Ectodermal cell (in vitro differentiated cells): ENCODE results near the gene INTS2.

Source experiments
- H3K27ac ChIP-seq: 2 replicates; pipeline ENCODE4 v1.7.0; 2013; ENCODE audit warnings: mild to moderate bottlenecking, low read depth, low read length; ENCODE audit not compliant: insufficient read depth, poor library complexity, severe bottlenecking
- H3K27me3 ChIP-seq: 2 replicates; pipeline ENCODE4 v1.7.0; 2013; ENCODE audit warnings: mild to moderate bottlenecking, low read length; ENCODE audit not compliant: insufficient read depth, control insufficient read depth, poor library complexity, severe bottlenecking
- H3K36me3 ChIP-seq: one replicate; pipeline ENCODE4 v1.7.0; 2013; ENCODE audit warnings: low read length; ENCODE audit not compliant: control insufficient read depth, insufficient read depth
- H3K4me1 ChIP-seq: one replicate; pipeline ENCODE4 v1.7.0; 2013; ENCODE audit warnings: low read length; ENCODE audit not compliant: control insufficient read depth, insufficient read depth
- H3K4me3 ChIP-seq: 2 replicates; pipeline ENCODE4 v1.7.0; 2013; ENCODE audit warnings: low read depth, low read length, control low read depth; ENCODE audit not compliant: insufficient read depth
- H3K9me3 ChIP-seq: 2 replicates; pipeline ENCODE4 v1.7.0; 2013; ENCODE audit warnings: mild to moderate bottlenecking, low read length, moderate library complexity; ENCODE audit not compliant: control insufficient read depth
- WGBS, 2 experiments: methylation state at CpG; one replicate each; pipeline ENCODE4 v1.1.7; 2013; ENCODE audit warnings: missing lambda C conversion rate in 2 of 2; 5-methylcytosine and 5-hydroxymethylcytosine counted together

Gene INTS2

GRCh38 chr17:61852857-61853256 is 74.9 kb downstream of the INTS2 start:
- Histone ChIP-seq H3K4me1 (no peaks in the 10 kb centered on the region), H3K9me3 (no peaks in the 10 kb centered on the region), H3K4me3 (no peak overlapping the region), H3K27ac (no peak overlapping the region), H3K27me3 (no peaks in the 10 kb centered on the region), H3K36me3 (peaks cover 12% of the 10 kb centered on the region)
- WGBS, 2 experiments, result 100% methylated on average over 2 of the region's 2 CpGs

GRCh38 chr17:61849674-61850073 is 78.1 kb downstream of the INTS2 start:
- Histone ChIP-seq H3K27me3 (no peaks in the 10 kb centered on the region), H3K27ac (no peak overlapping the region), H3K36me3 (peaks cover 17% of the 10 kb centered on the region), H3K4me1 (no peaks in the 10 kb centered on the region), H3K9me3 (no peaks in the 10 kb centered on the region), H3K4me3 (no peak overlapping the region)

- peaks cover 21% of the 10 kb centered on the region for H3K36me3 ChIP-seq
- H3K27ac ChIP-seq, result no peak overlapping the region
- 89% methylated on average over 2 of the region's 2 CpGs; no CpG with 5 or more reads in 1 of the 2 experiments for WGBS, 2 experiments
- H3K4me1 ChIP-seq, result no peaks in the 10 kb centered on the region
- no peaks in the 10 kb centered on the region for H3K9me3 ChIP-seq
- no peak overlapping the region for H3K4me3 ChIP-seq
- H3K27me3 ChIP-seq, result no peaks in the 10 kb centered on the region
Measured at GRCh38 chr17:61848896-61849295, 78.9 kb downstream of the INTS2 start.

DNA sequence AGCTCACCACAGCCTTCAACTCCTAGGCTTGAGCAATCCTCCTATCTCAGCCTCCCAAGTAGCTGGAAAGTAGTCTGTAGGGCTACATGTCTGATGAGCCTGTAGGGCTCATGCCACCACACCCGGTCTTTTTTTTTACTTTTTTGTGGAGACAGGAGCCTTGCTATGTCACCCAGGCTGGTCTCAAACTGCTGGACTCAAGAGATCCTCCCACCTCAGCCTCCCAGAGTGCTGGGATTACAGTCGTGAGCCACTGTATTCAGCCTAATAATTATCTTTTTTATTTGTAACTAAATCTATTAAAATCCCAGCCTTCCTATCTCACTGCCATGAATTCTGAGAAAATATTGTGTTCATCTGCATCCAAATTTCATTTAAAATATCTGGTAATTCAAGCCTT is 79.5 kb downstream of the INTS2 start:
- Histone ChIP-seq H3K9me3 (no peaks in the 10 kb centered on the region), H3K27ac (no peak overlapping the region), H3K27me3 (no peaks in the 10 kb centered on the region), H3K4me1 (no peaks in the 10 kb centered on the region), H3K36me3 (peaks cover 21% of the 10 kb centered on the region), H3K4me3 (no peak overlapping the region)
- WGBS, 2 experiments, result 92 to 100% methylated on average over 1 to 2 of the region's 2 CpGs

DNA sequence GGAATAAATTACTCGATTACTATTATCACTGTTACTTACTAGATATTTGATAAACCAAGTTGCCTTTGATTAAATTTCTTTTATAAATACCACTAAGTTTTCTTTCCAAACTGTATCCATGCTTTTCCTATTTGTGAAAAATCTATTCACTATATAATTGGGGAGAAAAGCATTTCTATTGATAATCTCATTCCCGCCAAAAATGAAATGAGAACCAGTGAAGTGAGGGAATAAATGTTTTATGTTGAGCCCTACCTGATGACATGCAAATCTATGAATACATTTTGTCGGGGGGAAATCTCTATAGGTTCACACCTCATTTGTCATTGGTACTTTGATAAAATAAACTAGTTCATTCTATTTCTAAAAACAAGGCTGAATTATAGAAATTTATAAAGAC is 80.1 kb downstream of the INTS2 start:
- H3K36me3 ChIP-seq, result peaks cover 21% of the 10 kb centered on the region
- no peaks in the 10 kb centered on the region for H3K4me1 ChIP-seq
- no peaks in the 10 kb centered on the region for H3K9me3 ChIP-seq
- H3K27ac ChIP-seq, result no peak overlapping the region
- H3K27me3 ChIP-seq, result no peaks in the 10 kb centered on the region
- H3K4me3 ChIP-seq, result no peak overlapping the region
- 87 to 91% methylated on average over 1 to 2 of the region's 3 CpGs for WGBS, 2 experiments

DNA sequence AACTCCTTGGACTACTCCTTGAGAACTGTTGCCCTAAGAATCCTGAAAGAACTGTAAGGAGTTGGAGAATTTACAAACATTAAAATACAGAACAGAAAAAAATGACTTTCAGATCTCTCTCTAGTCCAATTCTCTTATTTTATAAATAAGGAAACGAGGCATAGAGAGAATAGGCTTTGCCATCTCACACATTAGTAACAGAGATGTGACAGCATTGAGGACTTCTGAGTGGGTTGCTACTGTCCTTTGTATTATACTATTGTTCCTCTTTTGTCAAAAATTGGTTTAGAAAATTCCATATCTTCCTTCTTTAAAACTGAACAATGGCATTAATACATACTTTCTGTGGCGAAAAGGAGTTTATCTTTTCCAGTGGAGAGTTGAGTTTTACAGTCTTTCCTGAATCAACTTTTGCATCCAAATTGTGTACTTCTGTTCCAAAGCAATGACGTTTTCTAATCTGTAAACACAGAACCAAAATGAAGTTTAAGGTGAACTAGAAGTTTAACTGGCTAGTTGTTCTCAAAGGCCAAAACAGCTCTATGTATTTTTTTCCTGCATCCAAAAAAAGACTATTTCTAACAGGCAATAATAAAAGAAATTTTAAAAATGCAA is 80.9 kb downstream of the INTS2 start:
- 94 to 99% methylated on average over 2 to 3 of the region's 3 CpGs for WGBS, 2 experiments
- H3K27me3 ChIP-seq, result no peaks in the 10 kb centered on the region
- H3K9me3 ChIP-seq, result no peaks in the 10 kb centered on the region
- H3K36me3 ChIP-seq, result peaks cover 21% of the 10 kb centered on the region
- H3K27ac ChIP-seq, result no peak overlapping the region
- H3K4me3 ChIP-seq, result no peak overlapping the region
- H3K4me1 ChIP-seq, result no peaks in the 10 kb centered on the region

DNA sequence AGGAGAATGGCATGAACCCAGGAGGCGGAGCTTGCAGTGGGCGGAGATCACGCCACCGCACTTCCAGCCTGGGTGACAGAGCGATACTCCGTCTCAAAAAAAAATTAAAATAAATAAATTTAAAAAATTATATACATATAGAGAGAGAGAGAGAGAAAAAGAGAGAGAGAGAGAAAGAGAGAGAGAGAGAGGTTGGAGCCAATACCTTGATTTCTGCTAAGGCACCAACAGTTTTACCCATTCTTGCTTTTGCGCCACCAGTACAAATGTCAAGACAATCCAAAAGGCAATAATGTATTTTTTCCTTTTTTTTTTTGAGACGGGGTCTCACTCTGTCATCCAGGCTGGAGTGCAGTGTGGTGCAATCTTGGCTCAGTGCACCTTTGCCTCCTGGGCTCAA is 81.7 kb downstream of the INTS2 start:
- no peaks in the 10 kb centered on the region for H3K9me3 ChIP-seq
- H3K27me3 ChIP-seq, result no peaks in the 10 kb centered on the region
- H3K36me3 ChIP-seq, result peaks cover 21% of the 10 kb centered on the region
- H3K4me1 ChIP-seq, result no peaks in the 10 kb centered on the region
- H3K4me3 ChIP-seq, result no peak overlapping the region
- whole genome bisulfite sequencing, 2 experiments, result 89 to 90% methylated on average over 6 of the region's 8 CpGs
- no peak overlapping the region for H3K27ac ChIP-seq

GRCh38 chr17:61843435-61843834 is 84.3 kb downstream of the INTS2 start:
- Histone ChIP-seq H3K27ac (no peak overlapping the region), H3K9me3 (no peaks in the 10 kb centered on the region), H3K27me3 (no peaks in the 10 kb centered on the region), H3K36me3 (peaks cover 16% of the 10 kb centered on the region), H3K4me1 (no peaks in the 10 kb centered on the region), H3K4me3 (no peak overlapping the region)
- 87 to 88% methylated on average over 1 of the region's 1 CpG for WGBS, 2 experiments

DNA sequence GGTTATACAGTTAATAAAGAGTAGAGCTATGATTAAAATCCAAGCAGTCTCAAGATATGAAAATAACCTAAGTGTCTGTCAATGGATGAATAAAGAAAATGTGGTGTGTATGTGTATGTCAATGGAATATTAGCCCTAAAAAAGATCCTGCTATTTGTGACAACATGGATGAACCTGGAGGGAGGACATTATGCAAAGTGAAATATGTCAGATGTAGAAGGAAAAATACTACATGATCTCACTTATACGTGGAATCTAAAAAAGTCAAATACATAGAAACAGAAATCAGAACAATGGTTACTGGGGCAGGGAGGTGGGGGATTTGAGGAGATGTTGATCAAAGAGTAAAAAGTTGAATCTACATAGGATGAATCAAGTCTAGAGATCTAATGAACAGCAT is 84.9 kb downstream of the INTS2 start:
- no peaks in the 10 kb centered on the region for H3K4me1 ChIP-seq
- H3K9me3 ChIP-seq, result no peaks in the 10 kb centered on the region
- H3K36me3 ChIP-seq, result peaks cover 16% of the 10 kb centered on the region
- H3K27me3 ChIP-seq, result no peaks in the 10 kb centered on the region
- 90% methylated on average over 1 of the region's 1 CpG; no CpG with 5 or more reads in 1 of the 2 experiments for WGBS, 2 experiments
- H3K4me3 ChIP-seq, result no peak overlapping the region
- H3K27ac ChIP-seq, result no peak overlapping the region

GRCh38 chr17:61839300-61839786 is 88.4 kb downstream of the INTS2 start:
- H3K4me1 ChIP-seq, result no peaks in the 10 kb centered on the region
- WGBS, 2 experiments, result 100% methylated on average over 1 of the region's 1 CpG

More at GRCh38 chr17:61839300-61839786, 88.4 kb downstream of the INTS2 start:
- Histone ChIP-seq H3K36me3 (peaks cover 1% of the 10 kb centered on the region), H3K27ac (no peak overlapping the region), H3K9me3 (no peaks in the 10 kb centered on the region), H3K27me3 (no peaks in the 10 kb centered on the region), H3K4me3 (no peak overlapping the region)
